Stimulated activated CD8-positive, alpha-beta memory T cell treated with anti-CD3 and anti-CD28 coated beads, Interleukin-12 subunit alpha, Interleukin-12 subunit beta, amount 100 ng/mL, for 4 hours (primary cell): ENCODE measurements around the gene ZNF415.
"Not testable (repeated sequence)": the region's sequence is repeated elsewhere in the genome, so short reads cannot be mapped to it uniquely, and the experiment has no call there.

Experiments used
- DNase-seq: peaks from one replicate; pipeline ENCODE4 v3.0.0-alpha.2; 2020; ENCODE audit warnings: low read depth

ZNF415 gene

GRCh38 chr19:53132141-53132991, at the start of gene ZNF415:
TSS of gene ZNF415 (minus strand) at chr19:53132910. CDS start at chr19:53122676, 10,234 bp downstream.
- DNase-seq: peak; percentile 6

GRCh38 chr19:53182202-53182601, 49.5 kb upstream of the ZNF415 start:
- DNase-seq: no peak

GRCh38 chr19:53177986-53178385, 45.3 kb upstream of the ZNF415 start:
- DNase-seq: no peak

GRCh38 chr19:53172889-53173288, 40.2 kb upstream of the ZNF415 start:
- no peak for DNase-seq

GRCh38 chr19:53165691-53166091, 33.0 kb upstream of the ZNF415 start:
- DNase-seq: no peak

- no peak for DNase-seq
Observed at GRCh38 chr19:53161123-53161522, 28.4 kb upstream of the ZNF415 start.

GRCh38 chr19:53160350-53160749, 27.6 kb upstream of the ZNF415 start:
- DNase-seq: no peak

- peak; percentile 4 for DNase-seq
Observed at GRCh38 chr19:53158119-53158656, 25.5 kb upstream of the ZNF415 start.

- no peak for DNase-seq
Observed at GRCh38 chr19:53157626-53158025, 24.9 kb upstream of the ZNF415 start.

- no peak for DNase-seq
Observed at GRCh38 chr19:53156850-53157249, 24.1 kb upstream of the ZNF415 start.

GRCh38 chr19:53147645-53148044, 14.9 kb upstream of the ZNF415 start:
- no peak for DNase-seq

GRCh38 chr19:53140351-53140750, 7.6 kb upstream of the ZNF415 start:
- DNase-seq: no peak

GRCh38 chr19:53136432-53136831, 3.7 kb upstream of the ZNF415 start:
- no peak for DNase-seq

- no peak for DNase-seq
Observed at GRCh38 chr19:53131727-53132126, 983 bp downstream of the ZNF415 start.

- no peak for DNase-seq
Observed at GRCh38 chr19:53131085-53131590, 1.6 kb downstream of the ZNF415 start.

- no peak for DNase-seq
Observed at GRCh38 chr19:53130506-53130905, 2.2 kb downstream of the ZNF415 start.

GRCh38 chr19:53126733-53127526, 5.8 kb downstream of the ZNF415 start:
- DNase-seq: not testable (repeated sequence)

- DNase-seq: no peak
Observed at GRCh38 chr19:53123400-53123799, 9.3 kb downstream of the ZNF415 start.

GRCh38 chr19:53112286-53112685, 20.4 kb downstream of the ZNF415 start:
- no peak for DNase-seq

- no peak for DNase-seq
Observed at GRCh38 chr19:53109527-53109926, 23.2 kb downstream of the ZNF415 start.

GRCh38 chr19:53103234-53104203, 29.2 kb downstream of the ZNF415 start, which contains the start of gene ZNF160:
TSS of gene ZNF160 (minus strand) at chr19:53103422. CDS start at chr19:53086276, 17,146 bp downstream.
- DNase-seq: peak; percentile 99
